Measurements from ENCODE around the gene CD79B.

CD79B gene

DNA sequence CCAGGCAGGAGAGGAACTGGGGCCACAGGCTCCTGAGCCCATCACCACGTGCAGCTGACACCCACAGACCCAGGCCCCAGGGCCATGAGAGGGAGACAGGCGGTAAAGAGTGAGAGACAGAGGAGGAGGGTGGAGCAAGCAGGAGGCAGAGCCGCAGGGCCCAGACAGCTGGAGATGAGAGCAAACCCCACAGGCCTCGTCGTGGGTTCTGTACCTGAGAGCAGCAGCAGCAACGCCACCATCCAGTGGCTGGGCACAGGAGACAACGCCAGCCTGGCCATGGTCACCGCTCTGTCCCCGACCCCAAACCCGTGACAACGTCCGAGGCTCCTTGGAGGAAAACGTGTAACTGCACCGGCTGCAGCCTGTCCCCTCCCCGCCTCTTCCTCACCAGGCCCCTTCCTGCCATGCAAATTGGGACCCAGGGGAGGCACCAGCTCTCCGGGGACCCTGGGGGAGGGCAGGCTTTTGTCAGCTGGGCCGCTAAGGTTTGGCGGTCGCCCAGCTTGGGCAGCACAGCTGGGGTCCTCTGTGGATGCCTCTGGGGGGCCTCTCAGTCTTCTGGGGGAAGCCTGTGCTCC lies at the start of gene CD79B:
TSS of gene CD79B (minus strand) at position 351 of the 581 bp plus-strand sequence. CDS start at position 281, 70 bp downstream.
- no peak for DNase-seq

DNA sequence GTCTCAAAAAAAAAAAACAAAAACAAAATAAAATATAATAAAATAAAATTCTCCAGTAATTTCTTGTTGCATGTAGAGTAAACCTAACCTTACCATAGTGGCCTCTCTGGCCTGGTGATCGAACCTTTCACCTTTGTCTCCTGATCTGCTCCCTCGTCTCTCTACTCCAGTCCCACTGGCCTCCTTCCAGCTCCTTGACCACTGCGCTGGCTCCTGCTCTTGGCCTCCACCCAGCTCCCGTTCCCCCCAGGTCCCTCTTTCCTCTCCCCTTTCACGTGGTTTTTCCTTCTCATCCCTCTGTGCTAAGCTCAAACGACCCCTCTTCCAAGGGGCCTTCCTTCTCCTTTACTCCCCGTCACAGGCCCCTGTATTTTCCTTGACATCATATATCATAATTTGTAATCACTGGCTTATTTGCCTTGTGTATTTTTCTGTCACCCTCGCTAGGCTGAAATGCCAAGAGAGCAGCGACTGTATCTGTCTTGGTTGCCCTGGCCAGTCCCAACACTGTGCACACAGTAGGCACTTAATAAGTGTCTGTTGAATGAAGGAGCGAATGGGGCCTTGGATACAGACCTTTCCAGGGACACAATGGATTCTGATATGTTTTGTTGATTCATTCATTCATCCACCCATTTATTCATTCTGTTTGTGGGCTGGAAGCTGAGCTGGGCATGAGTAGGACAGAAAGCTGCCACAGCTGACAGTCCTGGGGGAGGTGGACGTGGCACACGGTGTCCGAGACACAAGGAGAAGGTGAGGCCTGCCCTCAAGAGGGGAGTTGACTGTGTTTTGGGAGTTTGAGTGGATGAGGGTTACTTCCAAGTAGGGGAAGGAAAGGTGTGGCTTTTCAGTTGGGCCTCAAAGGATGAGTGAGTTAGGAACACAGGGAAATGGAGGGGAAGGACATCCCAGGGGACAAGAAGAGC lies 46.4 kb upstream of the CD79B start:
- no peak for DNase-seq

- no peak for DNase-seq
Measured at GRCh38 chr17:63976702-63977101, 44.6 kb upstream of the CD79B start.

GRCh38 chr17:63975541-63976092 lies 43.5 kb upstream of the CD79B start:
- DNase-seq, result no peak

- DNase-seq, result no peak
Measured at GRCh38 chr17:63974594-63975192, 42.6 kb upstream of the CD79B start.

DNA sequence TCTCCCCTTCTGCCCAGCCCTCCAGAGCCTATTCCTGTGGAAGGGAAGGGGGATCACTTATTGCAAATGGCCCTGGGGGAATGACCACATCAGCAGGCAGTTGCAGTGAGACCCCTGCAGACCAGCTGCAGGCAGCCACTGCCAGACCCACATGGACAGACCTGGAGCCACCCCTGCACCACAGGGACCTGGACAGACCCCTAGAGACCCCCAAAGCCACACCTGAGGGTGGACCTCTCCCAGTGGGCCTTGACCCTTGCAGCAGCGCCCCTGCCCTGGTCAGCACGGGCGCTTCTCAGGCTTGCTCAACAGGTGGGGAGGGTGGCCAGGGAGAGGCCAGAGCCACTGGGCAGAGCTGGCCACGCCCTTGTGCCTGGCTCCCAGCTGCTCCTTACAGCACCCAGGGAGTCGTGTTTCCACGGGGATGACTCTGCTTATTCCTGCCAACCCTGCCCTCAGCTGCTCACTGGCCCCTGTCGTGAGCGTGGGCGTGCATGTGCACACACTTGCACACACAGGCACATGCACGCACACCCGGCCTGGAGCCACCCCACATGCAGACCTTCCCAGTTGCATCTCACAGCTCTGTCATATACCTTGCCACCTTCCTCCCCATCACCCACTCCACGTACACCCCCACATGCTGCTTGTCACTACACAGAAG lies 41.9 kb upstream of the CD79B start:
- DNase-seq, result no peak

DNA sequence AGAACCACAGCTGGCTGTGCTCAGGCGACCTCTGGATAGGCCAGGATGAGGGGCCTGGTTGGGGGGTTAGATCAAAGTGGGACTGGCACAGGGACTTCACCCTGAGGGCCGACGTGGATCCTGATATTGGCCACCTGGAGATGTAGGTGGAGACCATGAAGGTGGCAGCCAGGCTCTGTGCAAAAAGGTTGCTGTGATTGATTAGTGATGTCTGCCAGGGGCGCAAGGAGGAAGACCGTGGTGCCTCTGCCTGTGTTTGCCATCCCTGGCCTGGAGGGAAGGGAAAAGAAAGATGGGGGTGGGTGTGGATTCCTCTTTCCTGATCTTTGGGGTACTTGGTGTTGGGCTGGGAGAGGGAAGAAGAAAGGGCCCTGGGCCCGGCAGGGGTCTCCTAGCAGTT lies 41.1 kb upstream of the CD79B start:
- DNase-seq, result no peak

DNA sequence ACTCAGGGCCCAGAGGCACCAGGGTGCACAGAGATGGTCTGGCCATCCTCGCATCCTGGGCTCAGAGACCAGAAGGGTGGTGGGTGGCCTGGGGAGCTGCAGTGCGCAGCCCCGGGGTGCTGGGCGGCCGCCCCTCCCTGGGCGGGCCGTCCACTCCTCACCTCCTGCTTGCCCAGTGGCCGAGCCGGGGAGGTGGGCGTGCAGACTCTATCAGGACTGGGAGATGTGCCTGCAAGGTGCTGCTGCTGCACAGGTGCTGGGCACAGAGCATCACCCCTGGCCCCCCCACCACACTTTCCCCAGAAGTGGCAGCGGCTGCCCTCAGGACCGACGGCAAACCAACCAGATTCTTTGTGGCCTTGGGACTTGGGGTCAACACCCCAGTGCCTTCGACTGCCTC lies 40.7 kb upstream of the CD79B start, which contains the start of gene SCN4A:
TSS of gene SCN4A (minus strand) at position 123 of the 400 bp plus-strand sequence. CDS start at position 46, 77 bp downstream.
- no peak for DNase-seq

GRCh38 chr17:63969278-63969677 lies 37.1 kb upstream of the CD79B start:
- DNase-seq, result no peak

- DNase-seq, result no peak
Measured at GRCh38 chr17:63967953-63968352, 35.8 kb upstream of the CD79B start.

- no peak for DNase-seq
Measured at GRCh38 chr17:63966646-63967264, 34.6 kb upstream of the CD79B start.

- no peak for DNase-seq
Measured at GRCh38 chr17:63963123-63963522, 31.0 kb upstream of the CD79B start.

DNA sequence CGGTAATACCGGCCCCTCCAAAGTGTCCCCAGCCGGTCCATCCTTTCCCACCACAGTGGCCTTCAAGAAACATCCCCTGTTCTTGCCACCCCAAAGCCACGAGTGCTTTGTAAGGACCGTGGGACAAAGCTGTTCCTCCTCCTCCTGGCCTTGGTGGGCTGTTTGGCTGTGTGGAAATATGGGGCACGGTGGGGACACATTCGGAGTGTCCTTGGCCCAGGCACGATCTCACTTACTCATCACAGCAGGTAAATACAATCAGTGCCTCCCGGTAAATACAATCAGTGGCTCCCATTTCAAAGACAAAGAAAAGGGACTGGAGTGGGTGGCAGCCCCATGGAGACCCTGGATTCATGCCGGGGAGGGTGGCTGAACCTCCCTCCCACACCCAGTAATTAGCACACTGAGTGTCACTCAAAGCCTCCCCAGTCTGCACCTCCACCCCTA lies 30.2 kb upstream of the CD79B start:
- no peak for DNase-seq

GRCh38 chr17:63961355-63962212 lies 29.5 kb upstream of the CD79B start:
- no peak for DNase-seq

GRCh38 chr17:63960430-63960829 lies 28.3 kb upstream of the CD79B start:
- DNase-seq, result no peak

GRCh38 chr17:63960006-63960405 lies 27.9 kb upstream of the CD79B start:
- DNase-seq, result no peak

- no peak for DNase-seq
Measured at GRCh38 chr17:63956296-63956920, 24.3 kb upstream of the CD79B start.

- no peak for DNase-seq
Measured at GRCh38 chr17:63955791-63956190, 23.7 kb upstream of the CD79B start.

DNA sequence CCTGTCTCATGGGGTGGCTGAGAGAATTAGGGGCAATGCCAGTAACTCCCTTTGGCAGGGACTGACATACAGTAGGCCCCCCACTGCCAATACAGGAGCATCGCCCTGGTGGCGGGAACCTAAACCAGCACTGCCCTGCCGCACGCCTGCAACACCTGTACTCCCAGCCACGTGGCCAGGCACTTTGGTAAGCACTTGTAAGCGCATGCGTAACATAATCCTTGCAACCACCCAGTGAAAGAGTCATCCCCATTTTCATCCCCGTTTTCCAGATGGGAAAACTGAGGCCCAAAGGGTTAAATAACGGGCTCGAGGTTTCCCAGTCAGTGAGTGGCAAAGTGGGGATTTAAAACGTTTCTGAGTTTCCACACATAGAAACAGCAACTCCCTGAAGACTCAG lies 23.1 kb upstream of the CD79B start:
- no peak for DNase-seq

DNA sequence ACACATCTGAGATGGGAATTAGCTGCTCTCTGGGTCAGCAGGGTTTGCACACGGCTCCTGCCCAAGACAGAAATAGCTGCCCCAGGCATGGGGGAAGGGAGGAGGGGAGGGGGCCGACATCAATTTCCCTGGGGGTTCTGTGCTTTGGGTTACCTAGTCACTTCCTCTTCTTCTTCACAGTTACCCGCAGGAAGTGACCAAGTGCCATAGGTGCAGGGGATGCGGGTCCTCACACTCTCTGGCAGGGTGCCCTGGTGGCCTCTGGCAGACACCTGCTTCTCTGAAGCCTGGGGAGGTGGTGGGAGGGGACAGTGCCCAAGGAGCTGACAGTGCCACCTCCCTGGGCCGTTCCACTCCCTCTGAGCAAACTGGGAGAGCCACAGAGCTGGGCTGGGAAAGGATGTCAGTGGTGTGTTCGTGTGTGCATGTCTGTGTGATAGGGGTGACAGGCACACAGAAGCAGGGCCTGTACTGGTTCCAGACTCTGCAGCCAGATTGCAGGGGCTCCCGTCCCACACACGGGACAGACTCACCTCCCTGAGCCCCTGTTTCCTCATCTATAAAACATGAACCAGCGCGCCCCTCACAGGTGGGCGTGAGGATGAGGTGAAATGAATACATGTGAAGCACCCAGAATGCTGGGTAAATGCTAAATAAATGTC lies 22.4 kb upstream of the CD79B start:
- DNase-seq, result peak; percentile 31
